Measurements from ENCODE around the gene AAMP. TPM values are rescaled to one million over a fixed set of nuclear protein-coding genes. Genes with fewer than 3 reads are reported as not detected.

The AAMP gene
- total and polyA plus RNA-seq, 2 donors (not counting 3 experiments of a cell fraction or from before 2014, with no cell fraction given): 69.3 to 84.4 TPM

- no TSS peak for BruUV-seq (replicated peaks)
- TF ChIP-seq POLR2AphosphoS5 (IDR thresholded peaks at IDR 0.05; ENCODE audit: insufficient read depth, low read depth, low read length): no peak
- no peak for TF ChIP-seq POLR2A (IDR thresholded peaks at IDR 0.05; ENCODE audit: low read depth, low read length)
- TF ChIP-seq FOS (IDR thresholded peaks at IDR 0.05; ENCODE audit: borderline replicate concordance, insufficient read depth, low read length): no peak
- TF ChIP-seq MAX (IDR thresholded peaks at IDR 0.05; ENCODE audit: insufficient read depth, insufficient read length): no peak
- TF ChIP-seq, protein P1, sequence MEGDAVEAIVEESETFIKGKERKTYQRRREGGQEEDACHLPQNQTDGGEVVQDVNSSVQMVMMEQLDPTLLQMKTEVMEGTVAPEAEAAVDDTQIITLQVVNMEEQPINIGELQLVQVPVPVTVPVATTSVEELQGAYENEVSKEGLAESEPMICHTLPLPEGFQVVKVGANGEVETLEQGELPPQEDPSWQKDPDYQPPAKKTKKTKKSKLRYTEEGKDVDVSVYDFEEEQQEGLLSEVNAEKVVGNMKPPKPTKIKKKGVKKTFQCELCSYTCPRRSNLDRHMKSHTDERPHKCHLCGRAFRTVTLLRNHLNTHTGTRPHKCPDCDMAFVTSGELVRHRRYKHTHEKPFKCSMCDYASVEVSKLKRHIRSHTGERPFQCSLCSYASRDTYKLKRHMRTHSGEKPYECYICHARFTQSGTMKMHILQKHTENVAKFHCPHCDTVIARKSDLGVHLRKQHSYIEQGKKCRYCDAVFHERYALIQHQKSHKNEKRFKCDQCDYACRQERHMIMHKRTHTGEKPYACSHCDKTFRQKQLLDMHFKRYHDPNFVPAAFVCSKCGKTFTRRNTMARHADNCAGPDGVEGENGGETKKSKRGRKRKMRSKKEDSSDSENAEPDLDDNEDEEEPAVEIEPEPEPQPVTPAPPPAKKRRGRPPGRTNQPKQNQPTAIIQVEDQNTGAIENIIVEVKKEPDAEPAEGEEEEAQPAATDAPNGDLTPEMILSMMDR (IDR thresholded peaks at IDR 0.05; ENCODE audit: extremely low read depth in 1 of 2, insufficient read depth in 1 of 2, low read depth in 1 of 2, low read length in 2 of 2): no peak
- TF ChIP-seq GATA2 (IDR thresholded peaks at IDR 0.05; ENCODE audit: insufficient read depth, insufficient read length, low read depth, low read length): no peak
- no peak for TF ChIP-seq JUN (IDR thresholded peaks at IDR 0.05; ENCODE audit: borderline replicate concordance, insufficient read depth, insufficient read length, low read depth)
- TF ChIP-seq EZH2 (IDR thresholded peaks at IDR 0.05; ENCODE audit: borderline replicate concordance, low read depth, low read length, severe bottlenecking): no peak
- TF ChIP-seq MYC (IDR thresholded peaks at IDR 0.05; ENCODE audit: low read depth, low read length): no peak
- POLR2A ChIA-PET: no interaction called here
- Histone ChIP-seq H3K79me2 (ENCODE audit: control insufficient read depth, insufficient read depth, low read length) (no peaks in the 10 kb centered on the region), H3K27ac (ENCODE audit: insufficient read depth, low read depth, low read length) (no peak overlapping the region), H3K4me1 (ENCODE audit: control insufficient read depth, extremely low read depth, insufficient read depth, low read length) (peaks cover 14% of the 10 kb centered on the region), H3K27me3 (ENCODE audit: control insufficient read depth in 2 of 2, insufficient read depth in 2 of 2, low read length in 2 of 2) (no peaks in the 10 kb centered on the region), H3K36me3 (ENCODE audit: control insufficient read depth in 2 of 2, extremely low read depth in 1 of 2, insufficient read depth in 2 of 2, low read length in 2 of 2) (peaks cover 0 to 37% of the 10 kb centered on the region in 2 experiments), H3K9ac (replicated peaks; ENCODE audit: extremely low read depth, insufficient read depth, low read length) (no peak overlapping the region), H3K4me2 (ENCODE audit: insufficient read depth, low read length) (no peak overlapping the region), H3K4me3 (replicated peaks in 1 of 3; ENCODE audit: insufficient read depth in 1 of 3, low read depth in 1 of 3, low read length in 3 of 3) (no peak overlapping the region), H4K20me1 (replicated peaks; ENCODE audit: control insufficient read depth, extremely low read depth, insufficient read depth, low read length) (no peaks in the 10 kb centered on the region), H3K9me1 (replicated peaks; ENCODE audit: control insufficient read depth, extremely low read depth, insufficient read depth, low read length) (no peaks in the 10 kb centered on the region), H2AFZ (ENCODE audit: low read depth, low read length) (no peak overlapping the region), H3K9me3 (replicated peaks; ENCODE audit: control insufficient read depth, insufficient read depth, low read length) (no peaks in the 10 kb centered on the region)
- CTCF ChIA-PET: no interaction called here
- FAIRE-seq (no peak), DNase-seq (ENCODE audit: low read depth, low spot score) (no peak)
- dilution Hi-C loops (cut with MboI; ENCODE audit: extremely low pct_ligation_motif_present, low sequenced_read_pairs): no loop called here
- intact Hi-C loops (cut with micrococcal nuclease): no loop called here
These were observed 7.0 kb downstream of the AAMP start for GRCh38 chr2:218262631-218263586.

Measured in endothelial cell of umbilical vein (primary cell).